ENCODE data around the gene YARS2.

The YARS2 gene
- total RNA-seq: 26.3 reads per million, percentile 53 among the genes with 10 or more reads in this experiment

GRCh38 chr12:32755654-32756475, at the start of gene YARS2:
TSS of gene YARS2 (minus strand) at chr12:32755897. CDS start at chr12:32755874, 23 bp downstream.
- peak; percentile 81 for DNase-seq

- DNase-seq: no peak
Observed at GRCh38 chr12:32804301-32804700, 48.6 kb upstream of the YARS2 start.

DNA sequence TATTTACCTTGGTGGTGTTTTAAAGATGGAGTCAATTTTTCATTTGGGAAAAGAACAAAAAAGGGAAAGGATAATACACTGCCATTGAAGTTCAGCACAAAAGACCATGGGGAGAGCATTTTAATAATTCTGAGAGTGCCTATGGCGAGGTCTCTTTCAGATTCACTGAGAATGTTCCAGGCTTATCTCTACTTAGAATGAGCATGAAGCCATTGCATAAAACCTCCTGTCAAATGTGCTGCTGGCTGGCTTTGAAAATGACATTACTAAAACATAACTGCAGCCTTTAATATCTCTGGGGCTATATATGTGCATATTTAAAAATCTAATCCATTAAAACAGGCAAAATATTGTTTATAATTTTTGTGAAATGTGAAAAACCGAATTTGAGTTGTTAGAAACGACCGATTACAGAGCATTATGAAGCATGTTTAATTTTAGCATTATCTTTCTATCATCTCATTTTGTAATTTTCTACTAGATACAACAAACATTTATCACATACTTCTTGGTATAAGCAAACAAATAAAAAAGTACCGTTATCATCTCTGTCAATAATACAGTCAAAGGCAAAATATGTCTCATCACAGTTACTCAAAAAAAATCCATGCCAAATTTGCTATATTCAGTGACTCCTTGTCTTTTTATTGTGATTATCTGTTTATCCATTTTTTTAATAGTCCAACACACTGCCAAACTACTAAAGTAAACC, 45.7 kb upstream of the YARS2 start:
- DNase-seq: no peak

GRCh38 chr12:32794281-32794680, 38.6 kb upstream of the YARS2 start:
- no peak for DNase-seq

GRCh38 chr12:32789916-32790315, 34.2 kb upstream of the YARS2 start:
- DNase-seq: no peak

DNA sequence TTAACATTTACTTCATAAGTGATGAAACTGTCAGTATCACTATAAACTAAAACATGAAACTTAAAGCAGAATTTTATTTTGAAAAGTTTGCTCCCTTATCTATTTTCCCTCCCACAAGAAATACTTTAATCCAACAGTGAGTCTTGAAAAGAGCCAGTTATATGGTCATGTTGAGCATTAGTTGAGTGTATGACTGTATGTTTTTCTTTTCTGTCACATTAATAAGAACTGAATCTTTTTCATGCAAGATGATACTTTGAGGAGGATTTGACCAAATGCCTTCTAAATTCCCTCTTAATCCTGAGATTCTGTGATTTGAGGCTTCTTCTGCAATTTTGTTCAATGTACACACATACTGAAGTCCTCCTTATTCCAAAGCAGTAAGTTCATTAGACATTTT, 33.7 kb upstream of the YARS2 start:
- DNase-seq: no peak

DNA sequence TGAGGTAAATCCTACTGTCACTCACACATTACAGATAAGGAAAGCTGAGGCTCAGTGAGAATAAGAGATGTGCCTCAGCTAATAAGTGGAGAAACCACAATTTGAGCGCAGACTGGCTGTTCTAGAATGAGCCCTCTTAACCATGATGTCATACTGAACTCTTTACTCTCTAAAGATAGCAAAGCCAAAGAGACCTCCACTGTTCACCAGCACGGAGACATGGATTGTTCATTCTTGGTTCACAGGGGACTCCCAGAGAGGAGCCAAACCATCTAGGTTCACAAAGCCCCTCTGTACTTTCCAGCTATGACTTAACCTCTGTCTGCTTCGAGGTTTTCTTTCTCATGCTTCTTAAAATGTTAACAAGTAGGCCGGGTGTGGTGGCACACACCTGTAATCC, 32.7 kb upstream of the YARS2 start:
- DNase-seq: no peak

GRCh38 chr12:32785557-32785956, 29.9 kb upstream of the YARS2 start:
- DNase-seq: no peak

DNA sequence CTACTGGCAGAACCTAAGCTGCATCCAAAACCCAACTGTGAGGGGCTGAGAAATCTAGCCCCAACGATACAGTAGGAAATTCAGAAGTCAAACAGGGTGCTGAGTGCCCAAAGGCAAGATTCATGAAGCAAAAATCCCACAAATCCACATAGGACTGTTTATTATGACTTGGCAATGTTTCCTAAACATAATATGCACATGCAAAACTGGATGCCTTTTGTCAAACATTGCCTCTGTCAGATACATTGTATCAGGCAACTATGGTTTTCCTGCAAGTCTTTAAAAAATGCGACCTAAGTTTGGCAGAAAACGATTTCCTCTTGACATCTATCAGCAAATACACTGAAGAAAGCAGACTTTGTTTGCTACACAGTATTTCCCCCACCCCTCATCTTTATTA, 27.3 kb upstream of the YARS2 start:
- no peak for DNase-seq

GRCh38 chr12:32780071-32780470, 24.4 kb upstream of the YARS2 start:
- no peak for DNase-seq

- no peak for DNase-seq
Observed at GRCh38 chr12:32777691-32778175, 22.0 kb upstream of the YARS2 start.

DNA sequence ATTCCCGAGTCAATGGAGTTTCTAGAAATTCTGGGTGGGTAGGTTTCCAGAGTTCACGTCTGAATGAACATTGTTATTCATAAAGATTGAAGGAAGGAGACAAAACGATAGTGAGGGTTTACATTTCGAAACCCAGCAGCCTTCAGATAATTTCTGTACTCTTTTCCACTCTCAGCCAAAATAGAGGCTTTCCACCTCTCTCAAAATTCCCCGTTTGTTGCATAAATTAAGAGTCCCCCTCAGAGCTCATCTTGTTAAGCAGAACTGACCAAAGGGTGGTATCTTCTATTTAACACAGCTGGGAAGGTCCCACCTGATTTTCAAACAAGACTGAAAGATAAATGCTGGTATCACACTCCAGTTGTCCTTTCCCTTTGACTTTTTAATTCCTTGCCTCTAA, 21.5 kb upstream of the YARS2 start:
- DNase-seq: no peak

DNA sequence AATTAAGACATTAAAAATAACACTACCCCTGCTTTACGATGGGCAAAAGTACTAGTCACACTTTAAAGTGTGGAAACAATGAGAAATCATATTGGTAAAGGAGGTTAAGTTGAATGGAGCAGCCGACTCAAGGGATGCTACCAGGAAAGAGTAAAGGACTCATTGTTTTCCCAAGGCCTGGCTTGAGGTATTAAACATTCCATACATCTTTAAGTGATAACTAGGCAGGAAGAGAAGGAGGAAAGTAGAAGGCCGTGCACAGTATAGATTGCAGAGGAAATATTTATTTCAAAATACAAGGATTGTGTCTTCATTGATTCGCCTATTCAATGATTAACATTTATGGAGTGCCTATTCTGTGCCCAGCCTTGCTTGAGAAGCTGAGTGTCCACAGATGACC, 20.6 kb upstream of the YARS2 start:
- no peak for DNase-seq

GRCh38 chr12:32773691-32774090, 18.0 kb upstream of the YARS2 start:
- DNase-seq: no peak

DNA sequence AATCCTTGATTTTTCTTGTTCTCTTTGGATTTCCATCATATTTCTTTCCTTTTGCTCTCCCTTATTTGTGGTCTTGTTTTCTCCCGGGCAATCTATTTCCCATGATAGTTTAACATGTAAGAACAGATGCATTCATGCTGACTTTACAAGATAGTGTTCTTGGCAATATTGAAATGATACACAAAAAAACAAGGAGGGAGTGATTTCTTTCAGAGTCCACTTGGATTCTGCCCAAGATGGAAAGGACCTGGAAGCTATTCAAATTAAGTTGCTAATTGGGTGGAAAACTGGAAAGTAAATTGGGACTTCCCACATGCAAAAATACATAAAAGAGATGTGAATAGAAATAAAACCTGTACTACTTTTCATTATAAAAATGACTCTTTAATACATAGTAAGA, 14.4 kb upstream of the YARS2 start:
- DNase-seq: no peak

GRCh38 chr12:32768518-32768917, 12.8 kb upstream of the YARS2 start:
- DNase-seq: no peak

DNA sequence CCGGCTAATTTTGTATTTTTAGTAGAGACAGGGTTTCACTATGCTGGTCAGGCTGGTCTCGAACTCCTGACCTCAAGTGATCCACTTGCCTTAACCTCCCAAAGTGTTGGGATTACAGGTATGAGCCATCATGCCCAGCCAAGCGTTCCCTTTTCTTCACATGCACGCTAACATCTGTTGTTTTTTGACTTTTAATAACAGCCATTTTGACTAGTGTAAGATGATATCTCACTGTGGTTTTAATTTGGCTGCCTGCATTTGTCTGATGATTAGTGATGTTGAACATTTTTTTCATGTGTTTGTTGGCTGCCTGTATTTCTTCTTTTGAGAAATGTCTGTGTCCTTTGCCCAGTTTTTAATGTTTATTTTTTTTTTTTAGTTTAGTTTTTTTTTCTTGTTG, 10.2 kb upstream of the YARS2 start:
- no peak for DNase-seq

DNA sequence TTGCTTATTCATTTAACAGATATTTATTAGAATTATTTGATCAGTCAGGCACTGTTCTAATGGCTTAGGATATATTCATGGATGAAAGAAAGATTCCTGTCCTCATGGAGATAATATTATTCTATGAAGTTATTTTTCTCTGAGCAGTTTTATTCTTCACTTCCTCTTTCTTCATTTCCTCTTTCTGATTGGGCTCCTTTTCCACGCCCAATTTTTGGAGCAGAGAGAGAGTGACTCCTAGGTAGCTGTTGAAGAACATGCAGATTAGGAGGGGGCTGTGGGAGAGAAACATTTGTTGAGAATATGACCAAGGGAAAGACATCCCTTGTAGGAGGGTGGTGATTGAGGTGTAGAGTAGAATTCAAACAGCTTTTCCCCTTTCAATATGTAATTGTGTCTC, 6.0 kb upstream of the YARS2 start:
- no peak for DNase-seq

DNA sequence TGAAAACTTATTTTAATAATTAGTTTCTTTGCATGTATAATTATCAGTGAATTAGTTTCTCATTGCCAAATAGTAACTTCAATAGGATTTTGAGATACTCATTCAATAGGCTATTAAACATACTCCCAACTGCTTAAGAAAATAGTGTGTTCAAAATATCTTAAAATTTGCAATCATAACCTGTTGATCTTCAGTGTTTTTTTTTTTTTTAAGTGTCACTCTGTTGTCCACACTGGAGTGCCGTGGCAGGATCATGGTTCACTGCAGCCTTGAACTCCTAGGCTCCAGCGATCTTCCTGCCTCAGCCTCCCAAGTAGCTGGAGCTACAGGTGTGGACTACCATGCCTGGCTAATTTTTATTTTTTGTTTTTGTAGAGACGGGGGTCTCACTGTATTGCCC, 1.5 kb upstream of the YARS2 start:
- DNase-seq: no peak

GRCh38 chr12:32756476-32757066, 874 bp upstream of the YARS2 start:
- no peak for DNase-seq

- peak; percentile 45 for DNase-seq
Observed at GRCh38 chr12:32755051-32755653, 545 bp downstream of the YARS2 start.

DNA sequence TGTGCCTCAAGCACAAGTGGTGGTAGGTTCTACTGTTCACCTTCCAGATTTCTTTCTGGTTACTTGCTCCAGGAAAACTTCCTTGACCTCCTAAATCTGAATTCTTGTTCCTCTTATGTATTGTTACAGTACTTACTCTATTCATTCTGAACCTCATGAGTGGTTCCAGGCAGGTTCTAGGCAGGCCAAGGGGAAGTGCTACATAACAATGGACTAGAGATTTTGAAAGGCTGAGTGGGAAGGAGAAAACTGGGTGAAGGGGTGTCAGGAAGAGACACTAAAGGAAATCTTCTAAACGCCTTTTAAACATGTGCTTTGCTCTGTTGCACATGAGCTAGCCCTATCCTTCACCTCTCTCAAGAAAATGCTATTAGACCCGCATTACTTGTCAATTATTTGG, 1.6 kb downstream of the YARS2 start:
- no peak for DNase-seq

GRCh38 chr12:32753605-32754004, 2.1 kb downstream of the YARS2 start:
- DNase-seq: no peak

Data from effector CD4-positive, alpha-beta T cell (primary cell).